Activated T-cell treated with anti-CD3 and anti-CD28 coated beads for 4 hours (primary cell): ENCODE measurements around the gene ARHGAP44.
"Not testable (repeated sequence)": the region's sequence is repeated elsewhere in the genome, so short reads cannot be mapped to it uniquely, and the experiment has no call there.

Source experiments
- DNase-seq: peaks from one replicate; pipeline ENCODE4 v3.0.0-alpha.2; 2020

ARHGAP44 gene

DNA sequence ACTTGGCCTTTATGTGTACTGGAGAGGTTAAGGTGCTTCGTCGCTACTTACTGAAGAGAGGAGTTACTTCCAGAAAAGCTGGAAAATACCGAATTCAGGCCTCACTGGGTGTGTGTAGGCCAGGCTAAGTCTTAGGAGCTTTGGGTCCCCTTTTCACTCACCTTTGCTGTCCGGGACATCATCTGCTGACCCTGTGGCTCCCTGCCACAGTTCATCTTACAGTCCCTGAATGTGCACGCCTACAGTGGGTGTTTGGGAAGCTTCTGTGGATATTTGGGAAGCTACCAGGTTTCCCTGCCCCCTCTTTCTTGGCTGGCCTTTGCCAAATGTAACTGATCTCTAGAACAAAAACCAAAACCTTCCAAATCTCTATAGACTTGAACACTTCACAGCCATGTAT, 177.1 kb downstream of the ARHGAP44 start:
- no peak for DNase-seq

DNA sequence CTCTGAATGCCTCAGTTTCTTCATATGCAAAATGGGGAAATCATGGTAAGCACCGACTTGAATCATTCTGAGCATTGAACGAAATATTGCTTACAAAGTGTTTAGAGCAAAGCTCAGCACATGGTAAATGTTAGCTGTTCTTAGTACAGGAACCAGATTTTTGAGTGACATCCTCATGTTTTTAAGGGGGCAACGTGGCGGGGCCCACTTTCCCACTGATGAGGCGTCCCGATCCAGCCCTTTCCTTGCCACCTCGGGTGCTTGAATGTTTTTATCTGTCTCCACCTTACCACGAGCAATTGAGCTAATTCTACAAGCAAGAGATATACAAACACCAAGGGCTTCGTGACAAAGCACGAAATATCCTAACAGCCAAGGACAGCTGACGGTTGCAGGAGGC, 178.7 kb downstream of the ARHGAP44 start:
- no peak for DNase-seq

DNA sequence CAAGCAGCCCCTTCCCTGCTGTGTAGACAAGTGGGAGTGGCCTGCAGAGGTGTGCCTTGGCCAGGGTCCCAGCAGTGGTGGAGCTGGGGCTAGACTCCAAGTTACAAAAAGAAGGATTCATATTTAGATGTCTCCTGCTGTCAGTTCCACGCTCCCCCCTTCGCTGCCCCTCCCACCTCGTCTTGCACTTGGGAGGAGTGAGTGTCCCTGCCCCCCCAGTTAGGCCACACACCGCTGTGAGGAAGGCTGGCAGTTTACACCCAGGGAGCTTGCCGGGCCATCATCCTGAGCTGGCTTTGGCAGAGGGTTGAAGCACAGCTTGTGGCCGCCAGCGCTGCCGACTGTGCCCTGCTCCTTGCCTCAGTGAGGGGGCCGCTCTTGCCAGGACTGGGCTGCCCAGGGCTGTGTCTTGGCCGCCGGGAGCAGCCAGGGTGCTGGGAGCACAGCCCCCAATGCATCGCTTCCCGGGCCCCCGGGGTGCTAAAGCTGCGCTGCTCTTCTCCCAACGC, 184.3 kb downstream of the ARHGAP44 start:
- DNase-seq, result no peak

DNA sequence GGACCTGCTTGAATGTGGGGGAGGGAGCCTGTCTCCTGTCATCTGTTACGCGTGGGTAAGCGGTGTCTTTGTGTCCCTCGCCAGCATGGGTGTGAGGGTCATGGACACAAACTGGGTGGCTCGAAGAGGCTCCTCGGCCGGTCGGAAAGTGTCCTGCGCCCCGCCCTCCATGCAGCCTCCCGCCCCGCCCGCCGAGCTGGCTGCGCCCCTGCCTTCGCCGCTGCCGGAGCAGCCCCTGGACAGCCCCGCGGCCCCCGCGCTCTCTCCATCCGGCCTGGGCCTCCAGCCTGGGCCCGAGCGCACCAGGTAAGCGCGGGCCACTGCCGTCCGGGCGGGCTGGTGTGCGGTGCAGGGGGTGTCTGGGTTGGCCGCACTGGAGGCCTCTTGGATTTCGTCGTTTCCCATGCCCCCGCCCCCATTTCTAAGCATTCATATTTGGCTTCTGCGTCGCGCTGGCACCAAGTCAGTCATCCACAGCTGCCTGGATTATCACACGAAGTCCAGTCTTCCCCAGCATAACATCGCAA, 184.8 kb downstream of the ARHGAP44 start:
- DNase-seq, result no peak

DNA sequence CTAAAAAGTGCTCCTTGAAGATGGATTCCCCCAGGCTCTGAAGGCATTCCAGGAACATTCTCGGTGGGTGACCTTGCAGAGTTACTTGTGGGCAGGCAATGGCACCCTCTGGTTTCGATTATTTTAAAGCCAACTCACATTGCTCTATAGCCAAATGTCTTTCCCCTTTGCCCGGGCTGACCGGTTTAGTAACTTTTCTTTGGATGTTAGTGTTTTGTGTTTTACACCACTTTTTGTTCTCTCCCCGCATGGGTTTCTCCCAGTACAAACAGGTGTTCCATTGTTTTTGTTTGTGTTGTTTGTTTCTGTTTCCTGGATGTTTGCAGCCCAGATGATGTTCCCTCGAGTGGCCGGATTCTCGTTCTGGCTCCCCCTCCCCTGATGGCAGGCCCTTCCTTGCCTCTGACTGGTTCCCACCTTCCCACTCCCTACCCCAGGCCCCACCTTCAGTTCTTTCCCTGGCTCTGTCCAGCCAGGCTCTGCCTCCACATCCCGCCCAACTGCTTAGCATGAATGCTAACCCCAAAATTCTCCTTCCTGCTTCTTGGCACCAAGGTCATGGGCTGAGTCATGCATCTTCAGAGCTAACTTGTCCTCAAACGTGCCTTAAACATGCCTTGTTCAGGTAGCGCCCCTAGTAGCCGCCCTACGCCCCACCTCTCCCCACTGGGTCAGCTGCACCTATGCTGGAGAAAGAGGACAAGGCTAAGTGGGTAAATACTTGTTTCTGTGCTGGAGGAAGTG, 187.9 kb downstream of the ARHGAP44 start:
- no peak for DNase-seq

DNA sequence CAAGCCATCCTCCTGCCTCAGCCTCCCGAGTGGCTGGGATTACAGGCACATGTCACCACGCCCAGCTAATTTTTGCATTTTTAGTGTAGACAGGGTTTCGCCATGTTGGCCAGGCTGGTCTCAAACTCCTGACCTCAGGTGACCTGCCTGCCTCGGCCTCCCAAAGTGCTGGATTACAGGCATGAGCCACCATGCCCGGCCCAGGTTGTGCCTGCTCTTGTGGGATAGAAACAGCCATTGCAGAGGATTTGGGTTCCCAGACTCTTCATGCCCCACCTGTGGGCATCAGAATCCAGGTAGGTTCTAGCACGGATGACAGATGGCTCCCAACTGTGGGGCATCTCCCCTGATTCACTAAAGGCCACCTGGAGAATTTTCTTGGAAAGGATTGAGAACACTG, 189.5 kb downstream of the ARHGAP44 start:
- not testable (repeated sequence) for DNase-seq

DNA sequence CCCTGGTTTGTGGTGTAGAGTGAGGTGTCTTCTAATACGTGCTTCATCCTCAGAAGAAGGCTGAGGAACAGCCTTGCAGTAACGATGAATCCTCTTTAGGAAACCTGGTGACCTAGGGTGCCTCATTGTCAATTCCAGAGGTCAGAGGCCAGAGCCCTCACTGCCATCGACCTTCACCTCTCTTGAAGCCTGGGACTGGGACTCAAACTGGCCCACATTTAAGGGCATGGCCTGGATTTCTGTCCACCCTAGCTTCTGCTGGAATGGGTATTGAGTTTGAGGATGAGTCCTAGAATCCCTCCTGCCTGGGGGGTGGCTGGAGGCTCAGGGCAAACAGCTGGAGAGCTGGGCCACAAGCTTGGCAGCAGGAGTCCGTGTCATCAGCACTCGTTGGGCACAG, 189.9 kb downstream of the ARHGAP44 start:
- DNase-seq, result no peak

DNA sequence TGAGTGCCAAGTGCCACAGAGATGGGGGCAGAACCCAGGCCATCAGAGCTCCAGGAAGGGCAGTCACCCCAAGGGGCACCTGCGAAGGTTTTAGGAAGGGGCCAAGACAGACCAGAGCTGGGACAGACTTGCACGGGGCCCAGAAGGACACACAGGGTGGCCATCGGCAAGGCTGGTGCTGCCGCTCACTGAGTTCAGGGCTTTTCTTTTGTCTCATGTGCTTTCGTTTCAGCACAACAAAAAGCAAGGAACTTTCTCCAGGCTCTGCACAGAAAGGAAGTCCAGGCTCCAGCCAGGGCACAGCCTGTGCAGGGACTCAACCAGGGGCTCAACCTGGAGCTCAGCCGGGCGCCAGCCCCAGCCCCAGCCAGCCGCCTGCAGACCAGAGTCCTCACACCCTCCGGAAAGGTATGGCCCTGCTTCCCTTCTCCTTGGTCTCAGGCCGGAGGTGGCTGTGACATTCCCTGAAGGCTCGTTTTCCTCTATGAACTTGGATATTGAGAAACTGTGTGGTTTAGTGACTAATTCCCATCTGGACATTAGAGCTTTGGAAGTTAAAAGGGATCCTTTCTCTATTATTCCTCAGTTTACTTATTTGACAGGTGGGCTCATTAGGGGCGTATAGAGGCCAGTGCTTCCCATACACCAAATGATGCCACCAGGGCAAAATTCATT, 190.7 kb downstream of the ARHGAP44 start:
- DNase-seq, result no peak

DNA sequence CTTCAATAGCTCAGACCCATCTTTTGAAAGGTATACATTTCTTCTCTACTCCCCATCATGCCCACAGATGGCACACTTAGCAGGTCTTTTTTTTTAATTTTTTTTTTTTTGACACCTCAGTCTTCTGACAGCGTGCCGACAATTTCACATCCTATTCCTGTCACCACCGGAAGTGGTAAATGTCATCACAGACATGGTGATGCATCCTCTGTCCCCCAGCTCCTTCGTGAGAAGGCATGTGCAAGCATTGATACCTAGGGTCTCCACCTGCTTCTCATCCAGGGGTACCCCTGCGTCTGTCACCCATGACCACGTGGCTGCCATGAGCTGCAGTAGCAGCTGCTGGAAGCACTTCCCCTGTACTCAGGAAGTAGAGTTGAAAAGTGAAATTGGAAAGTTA, 192.9 kb downstream of the ARHGAP44 start:
- DNase-seq, result no peak

DNA sequence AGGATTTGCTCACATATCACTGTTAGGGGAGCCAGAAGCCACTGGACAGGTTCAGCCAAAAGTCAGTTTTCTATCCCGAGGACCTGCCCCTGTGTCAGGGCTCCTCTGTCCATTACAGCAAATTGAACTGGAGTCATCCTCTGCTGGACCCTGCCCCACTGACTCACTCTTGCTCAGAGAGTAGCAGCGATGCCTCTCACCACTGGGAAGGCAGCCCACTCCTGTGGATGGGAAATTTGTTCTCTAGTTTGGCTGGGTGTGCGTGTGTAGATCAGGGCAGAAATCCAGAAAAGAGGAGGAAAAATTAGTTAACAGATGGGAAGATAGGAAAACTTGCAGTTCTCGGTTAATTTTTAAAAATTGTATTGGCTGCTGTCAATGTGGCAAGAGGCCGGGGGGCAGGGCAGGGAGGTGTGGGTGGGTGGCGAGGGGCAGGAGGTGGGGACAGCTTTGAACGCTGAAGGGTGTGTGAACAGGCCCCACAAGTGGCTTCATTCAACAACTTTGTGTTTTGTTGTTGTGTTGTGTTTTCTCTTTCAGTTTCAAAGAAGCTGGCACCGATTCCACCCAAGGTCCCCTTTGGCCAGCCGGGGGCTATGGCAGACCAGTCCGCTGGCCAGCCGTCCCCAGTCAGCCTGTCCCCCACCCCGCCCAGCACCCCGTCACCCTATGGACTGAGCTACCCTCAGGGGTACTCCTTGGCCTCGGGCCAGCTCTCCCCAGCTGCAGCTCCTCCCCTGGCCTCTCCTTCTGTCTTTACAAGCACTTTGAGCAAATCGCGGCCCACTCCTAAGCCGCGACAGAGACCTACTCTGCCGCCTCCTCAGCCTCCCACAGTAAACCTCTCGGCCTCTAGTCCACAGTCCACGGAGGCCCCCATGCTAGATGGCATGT, 194.9 kb downstream of the ARHGAP44 start:
- DNase-seq, result no peak

DNA sequence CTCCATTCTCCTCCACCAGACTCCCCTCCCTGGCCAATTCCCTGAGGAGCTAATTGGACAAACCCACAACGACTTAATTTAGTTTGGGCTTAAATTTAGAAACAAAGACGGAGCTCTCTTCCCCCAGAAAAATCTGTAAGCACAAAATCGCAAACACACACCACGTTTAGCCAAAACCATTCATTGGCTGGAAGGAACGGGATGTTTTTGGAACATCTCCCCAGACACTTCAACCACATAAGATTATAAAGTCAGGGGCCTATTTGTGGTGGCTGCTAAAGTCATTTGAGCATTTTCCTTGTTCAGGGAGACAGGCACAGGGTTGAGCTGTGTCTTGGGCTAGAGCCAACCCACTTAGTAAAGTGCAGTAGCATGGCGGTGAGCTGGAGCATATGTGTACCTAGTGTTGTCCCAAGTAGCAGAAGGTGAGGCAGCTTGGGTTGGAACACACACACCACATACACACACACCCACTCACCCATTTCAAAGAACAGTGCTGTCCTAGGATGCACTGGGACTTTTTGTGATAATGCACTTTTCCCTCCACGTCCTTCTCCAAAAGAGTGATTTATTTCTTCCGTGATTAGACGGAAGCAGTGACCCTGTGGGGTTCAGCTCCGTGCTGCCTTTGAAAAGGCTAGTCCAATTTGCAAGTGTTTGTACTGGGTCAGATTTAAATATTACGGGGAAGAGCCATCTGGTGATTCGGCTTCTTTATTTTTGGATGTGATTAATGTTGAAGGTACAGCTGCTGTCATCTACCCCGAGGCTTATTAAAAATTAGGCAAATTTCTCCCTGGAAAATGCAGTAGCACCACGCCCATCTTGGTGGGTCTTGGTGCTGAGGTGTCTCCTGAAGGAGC, 196.4 kb downstream of the ARHGAP44 start:
- no peak for DNase-seq

DNA sequence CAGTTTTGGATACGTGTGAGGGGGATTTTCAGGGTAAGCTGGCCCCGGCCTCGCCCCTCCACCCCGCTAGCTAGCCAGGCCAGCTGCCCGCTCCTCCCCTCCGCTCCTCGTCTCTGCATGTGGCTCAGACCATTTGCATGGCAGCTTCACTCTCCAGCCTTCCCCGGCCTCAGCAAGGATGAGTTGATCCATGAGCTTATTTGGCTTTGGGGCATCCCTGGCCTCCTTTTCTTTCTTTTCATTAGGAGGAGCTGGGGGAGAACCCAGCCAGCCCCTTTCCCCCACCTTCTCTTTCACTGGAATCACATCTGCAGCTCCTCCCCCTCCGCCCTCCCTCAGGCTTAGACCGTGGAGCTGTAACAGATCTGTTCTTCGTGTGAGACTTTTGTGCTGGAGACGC, 197.8 kb downstream of the ARHGAP44 start:
- no peak for DNase-seq

DNA sequence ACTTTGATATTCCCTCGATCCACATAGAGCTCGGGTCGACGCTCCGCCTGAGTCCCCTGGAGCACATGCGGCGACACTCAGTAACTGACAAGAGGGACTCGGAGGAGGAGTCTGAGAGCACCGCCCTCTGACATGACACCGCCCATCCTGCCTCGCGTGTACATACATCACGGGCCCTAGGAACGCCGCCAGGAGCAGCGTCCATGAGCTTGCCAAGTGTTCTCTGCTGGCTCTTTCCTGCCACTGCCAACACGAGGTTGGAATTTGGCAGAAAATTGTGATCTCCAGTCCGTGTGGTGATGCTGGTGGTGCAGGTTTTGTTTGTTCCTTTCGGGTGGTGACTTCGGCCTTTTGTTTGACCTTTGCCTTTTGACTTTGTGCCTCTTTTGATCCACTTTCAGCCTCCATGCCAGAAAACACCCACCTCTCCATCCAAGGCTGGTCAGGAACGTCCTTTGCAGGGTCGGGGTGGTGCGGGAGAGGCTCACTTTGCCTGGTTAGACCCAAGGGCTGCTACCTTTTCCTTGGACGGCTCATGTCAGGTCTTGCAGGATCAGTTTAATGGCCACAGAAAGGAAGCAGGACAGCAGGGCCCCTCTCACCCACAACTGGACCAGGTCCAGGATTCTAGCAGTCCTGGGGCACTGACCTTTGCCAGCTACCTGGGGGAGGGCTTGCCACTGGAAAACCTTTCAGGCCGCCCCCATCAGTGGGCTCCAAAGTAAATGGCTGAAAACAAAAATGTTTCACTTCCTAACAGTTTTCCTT, 200.9 kb downstream of the ARHGAP44 start:
- no peak for DNase-seq

DNA sequence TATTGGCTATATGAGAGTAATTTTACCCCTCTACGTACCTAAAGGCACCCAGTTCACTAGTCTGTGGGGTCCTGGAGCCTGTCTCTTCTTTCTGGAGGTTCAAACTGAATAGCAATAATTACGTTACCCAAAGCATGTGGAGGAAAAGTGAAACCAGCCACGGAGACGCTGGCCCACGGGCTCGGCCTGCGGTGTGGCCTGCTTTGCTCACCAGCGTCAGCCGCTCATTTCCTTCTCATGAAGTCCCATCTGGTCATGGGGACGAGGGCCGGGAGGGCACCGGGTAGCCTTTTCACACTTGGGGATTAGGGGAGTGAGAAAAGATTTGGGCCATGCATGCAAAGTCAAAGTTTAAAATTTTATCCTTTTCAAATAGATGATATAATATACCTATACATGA, 201.6 kb downstream of the ARHGAP44 start:
- no peak for DNase-seq

DNA sequence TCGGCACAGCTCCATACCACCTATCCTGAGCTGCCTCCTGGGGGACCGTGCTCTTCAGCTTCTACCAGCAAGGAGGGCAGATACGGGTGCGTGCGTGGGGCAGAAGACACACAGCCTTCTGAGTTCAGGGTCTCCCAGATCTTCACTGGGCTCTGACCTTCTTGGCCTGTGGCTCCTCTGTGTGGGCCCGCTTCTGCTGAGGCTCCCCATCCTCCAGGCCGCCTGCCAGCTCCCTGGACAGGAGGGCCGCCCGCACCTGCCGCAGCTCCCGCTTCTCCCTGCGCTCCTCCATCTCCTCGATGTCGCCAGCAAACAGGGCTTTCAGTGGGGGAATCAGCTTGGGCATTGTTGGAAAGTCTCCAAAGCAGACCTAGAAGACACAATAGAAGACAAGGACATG, 203.4 kb downstream of the ARHGAP44 start:
- DNase-seq, result no peak

DNA sequence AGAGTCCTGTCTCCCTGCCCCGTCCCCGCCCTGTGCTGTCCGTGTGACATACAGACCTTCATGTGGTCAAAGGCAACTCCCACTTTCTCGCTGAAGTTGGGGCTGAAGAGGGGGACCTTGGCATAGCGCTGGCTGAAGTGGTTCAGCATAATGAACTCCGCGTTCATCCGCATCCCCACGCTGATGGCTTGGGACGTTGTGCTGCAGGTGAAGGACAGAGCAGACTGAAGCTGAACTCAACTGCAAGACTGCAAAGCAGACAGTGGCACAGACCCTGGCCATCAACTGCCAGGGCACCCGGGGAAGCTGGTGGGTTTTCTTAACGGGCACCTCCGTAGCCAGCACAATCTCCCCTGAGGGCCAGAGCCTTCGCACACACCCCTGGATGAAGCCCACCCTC, 204.3 kb downstream of the ARHGAP44 start:
- no peak for DNase-seq

DNA sequence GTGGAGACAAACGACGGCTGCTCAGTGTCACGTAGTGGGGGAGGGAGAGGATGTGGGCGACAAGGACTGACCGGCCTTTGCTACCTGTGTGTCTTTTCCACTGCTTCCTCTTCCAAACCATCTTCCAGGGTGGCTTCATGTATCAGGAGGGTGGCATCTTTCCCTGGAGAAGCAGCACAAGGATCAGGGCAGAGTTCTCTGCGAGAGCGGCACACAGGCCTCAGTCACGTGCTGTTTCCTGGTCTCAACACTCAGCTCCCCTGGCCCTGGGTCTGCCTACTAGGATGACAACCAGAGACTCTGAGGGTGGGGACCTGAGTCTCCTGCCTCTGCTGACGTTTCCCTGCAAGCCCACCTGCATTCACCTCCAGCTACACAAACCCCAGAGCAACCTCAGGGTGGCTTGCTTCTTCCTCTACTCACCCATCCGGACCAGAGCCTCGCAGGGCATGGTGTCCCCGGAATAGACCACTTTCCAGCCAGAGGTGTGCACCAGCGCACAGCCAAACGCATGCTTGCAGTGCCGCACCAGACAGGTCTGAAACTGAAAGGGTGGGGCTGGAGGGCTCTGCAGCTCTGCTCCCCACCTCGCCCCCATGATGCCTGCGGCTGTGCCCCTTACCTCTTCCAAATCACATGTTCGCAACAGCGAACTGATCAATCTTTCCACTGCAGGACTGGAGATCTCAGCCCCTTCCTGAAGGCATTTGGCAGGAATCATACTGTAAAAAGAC, 205.2 kb downstream of the ARHGAP44 start:
- DNase-seq, result no peak

DNA sequence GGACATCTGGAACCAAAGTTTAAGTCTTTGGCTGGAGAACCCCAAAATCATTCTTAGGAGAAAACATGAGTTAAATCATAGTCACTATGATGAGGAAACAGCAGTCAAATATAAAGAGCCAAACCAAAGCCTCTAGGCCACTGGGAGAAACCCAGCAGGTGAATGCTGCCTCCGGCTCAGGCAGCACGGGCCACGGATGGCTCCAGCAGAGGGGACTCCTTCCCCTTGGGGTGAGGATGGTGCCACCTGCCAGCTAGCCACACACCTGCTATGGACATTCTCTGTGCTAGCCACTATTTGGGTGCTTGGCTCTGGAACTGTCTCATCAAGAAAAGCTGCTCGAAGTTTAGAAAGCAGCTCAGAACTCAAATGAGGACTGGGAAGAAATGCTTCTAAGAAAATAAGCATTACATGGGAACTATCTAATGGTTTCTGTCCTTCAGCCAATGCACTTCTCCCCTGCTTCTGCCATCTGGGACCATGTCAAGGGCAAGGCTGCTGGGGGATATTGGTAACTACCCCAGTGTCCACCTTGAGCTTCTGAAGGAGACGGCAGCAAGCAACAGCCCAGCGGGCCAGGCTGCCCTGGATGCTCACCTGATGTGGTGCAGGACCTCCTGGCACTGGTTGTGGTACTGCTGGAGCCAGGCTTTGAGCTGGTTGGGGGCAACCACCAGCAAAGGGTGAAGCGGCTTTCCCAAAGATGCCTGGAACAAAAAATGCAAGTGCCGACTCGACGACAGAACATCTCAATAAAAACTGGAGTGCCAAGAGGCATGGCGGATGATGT, 206.0 kb downstream of the ARHGAP44 start:
- no peak for DNase-seq

DNA sequence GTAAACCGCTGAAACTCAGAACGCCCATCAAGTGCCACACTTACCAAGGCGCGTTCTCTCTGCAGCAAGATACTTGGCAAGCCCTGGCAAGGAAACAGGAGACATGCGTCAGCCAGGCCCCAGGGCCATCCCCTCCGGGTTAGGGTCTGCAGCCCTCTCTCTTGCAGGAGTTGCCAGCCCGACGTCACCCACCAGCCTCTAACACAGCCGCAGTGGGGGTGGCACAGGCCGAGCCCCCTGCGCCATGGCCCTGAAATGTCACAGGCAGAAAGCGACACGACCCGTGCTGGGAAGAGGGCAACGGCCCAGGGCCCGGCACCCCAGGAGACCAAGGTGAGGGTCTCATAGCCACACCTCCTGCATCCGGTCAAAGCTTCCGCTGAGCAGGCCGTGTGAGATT, 206.6 kb downstream of the ARHGAP44 start:
- no peak for DNase-seq

DNA sequence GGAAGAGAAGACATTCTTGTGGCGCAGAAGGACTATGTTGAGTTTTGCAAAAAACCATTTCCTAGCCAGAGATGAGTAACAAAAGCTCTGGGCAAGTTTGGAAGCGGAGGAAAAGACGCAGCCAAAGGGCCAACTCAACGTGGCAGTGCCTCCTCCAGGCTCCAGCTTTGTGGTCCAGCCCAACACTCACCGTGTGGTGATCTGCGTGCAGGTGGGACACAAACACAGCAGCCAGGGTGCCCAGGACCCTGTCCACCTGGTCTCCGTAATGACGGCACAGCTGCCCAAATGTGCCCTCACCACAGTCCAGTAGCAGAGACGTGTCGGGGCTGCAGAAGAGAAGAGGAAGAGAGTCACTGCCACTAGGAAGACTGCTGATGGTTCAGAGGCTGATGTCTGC, 207.1 kb downstream of the ARHGAP44 start:
- no peak for DNase-seq
